ENCODE results near the gene GEN1.

GRCh38 chr2:17803497-17803896 lies 49.6 kb downstream of the GEN1 start:
- no peak for TF ChIP-seq CTCF (IDR thresholded peaks at IDR 0.05; ENCODE audit: insufficient read depth, low read length, poor library complexity, severe bottlenecking)
- no peak for TF ChIP-seq EZH2phosphoT487 (conservative IDR thresholded peaks at IDR 0.05; ENCODE audit: low read length)
